ENCODE results near the gene CDC27.
A peak's percentile ranks its signal among the peaks of the same experiment; 100 is the strongest.

Gene CDC27

GRCh38 chr17:47197821-47198220, 8.7 kb upstream of the CDC27 start:
- Histone ChIP-seq H3K4me3 (no peak overlapping the region), H3K9me3 (no peaks in the 10 kb centered on the region), H3K36me3 (no peaks in the 10 kb centered on the region), H3K27ac (no peak overlapping the region), H3K27me3 (no peaks in the 10 kb centered on the region), H3K4me1 (no peaks in the 10 kb centered on the region)
- TF ChIP-seq CTCF (IDR thresholded peaks at IDR 0.05): no peak
- DNase-seq: no peak
- intact Hi-C loops (cut with DNase I; ENCODE audit: low total_unique reads): no loop called here

GRCh38 chr17:47193931-47194511, 4.9 kb upstream of the CDC27 start:
- no peaks in the 10 kb centered on the region for H3K36me3 ChIP-seq
- no peak for TF ChIP-seq CTCF (IDR thresholded peaks at IDR 0.05)
- no peak overlapping the region for H3K4me3 ChIP-seq
- H3K4me1 ChIP-seq: no peaks in the 10 kb centered on the region
- intact Hi-C loops (cut with DNase I; ENCODE audit: low total_unique reads): no loop called here
- H3K27ac ChIP-seq: no peak overlapping the region
- H3K27me3 ChIP-seq: no peaks in the 10 kb centered on the region
- no peak for DNase-seq
- no peaks in the 10 kb centered on the region for H3K9me3 ChIP-seq

- no peaks in the 10 kb centered on the region for H3K27me3 ChIP-seq
- TF ChIP-seq CTCF (IDR thresholded peaks at IDR 0.05): no peak
- no peak overlapping the region for H3K27ac ChIP-seq
- no peaks in the 10 kb centered on the region for H3K36me3 ChIP-seq
- intact Hi-C loops (cut with DNase I; ENCODE audit: low total_unique reads): no loop called here
- H3K4me3 ChIP-seq: no peak overlapping the region
- DNase-seq: no peak
- peaks cover 0 to 7% (median 5%) of the 10 kb centered on the region in 4 donors for H3K4me1 ChIP-seq
- H3K9me3 ChIP-seq: no peaks in the 10 kb centered on the region
Observed at GRCh38 chr17:47192554-47192953, 3.5 kb upstream of the CDC27 start.

- Histone ChIP-seq H3K9me3 (no peaks in the 10 kb centered on the region), H3K27me3 (no peaks in the 10 kb centered on the region), H3K36me3 (no peaks in the 10 kb centered on the region), H3K4me3 (no peak overlapping the region), H3K4me1 (peaks cover 0 to 24% (median 21%) of the 10 kb centered on the region in 4 donors), H3K27ac (no peak overlapping the region)
- no peak for TF ChIP-seq CTCF (IDR thresholded peaks at IDR 0.05)
- intact Hi-C loops (cut with DNase I; ENCODE audit: low total_unique reads): no loop called here
- no peak for DNase-seq
Observed at GRCh38 chr17:47190770-47191169, 1.7 kb upstream of the CDC27 start.

GRCh38 chr17:47190243-47190642, 1.1 kb upstream of the CDC27 start:
- peak overlapping the region; percentile 97 for H3K27ac ChIP-seq
- no peak for DNase-seq
- no peaks in the 10 kb centered on the region for H3K27me3 ChIP-seq
- intact Hi-C loops (cut with DNase I; ENCODE audit: low total_unique reads): no loop called here
- no peak overlapping the region for H3K4me3 ChIP-seq
- peaks cover 0 to 30% (median 25%) of the 10 kb centered on the region in 4 donors for H3K4me1 ChIP-seq
- H3K36me3 ChIP-seq: no peaks in the 10 kb centered on the region
- no peak for TF ChIP-seq CTCF (IDR thresholded peaks at IDR 0.05)
- H3K9me3 ChIP-seq: no peaks in the 10 kb centered on the region
